B cell (primary cell): ENCODE measurements around the gene ADORA2A. TPM values are rescaled to one million over a fixed set of nuclear protein-coding genes. Genes with fewer than 3 reads are reported as not detected.

Source experiments
- polyA plus RNA-seq: library from polyadenylated mRNA; depleted of rRNA; stranded (reverse); fragments of >200 nt; gene quantifications from 2 replicates; pipeline ENCODE4 v1.2.3, GENCODE V29; 2012
- total RNA-seq, 2 donors: library from RNA; stranded (reverse); fragments of 120-200 nt in 1 of 2; gene quantifications; 1 replicate in 1 of 2; 2 replicates in 1 of 2; pipeline versions ENCODE4 v1.2.3 to v1.2.4, GENCODE V29; 2013 to 2022

Gene ADORA2A
- total and polyA plus RNA-seq, 2 donors (not counting 1 experiment from before 2014, with no cell fraction given): 30.5 to 45.4 TPM

Other genes with a start within 250 kb of the ADORA2A start
- gene SUSD2, start 246.1 kb upstream of the ADORA2A start, total RNA-seq: 0.30 and 0.44 TPM in 2 replicates
- gene SUSD2, start 246.1 kb upstream of the ADORA2A start, polyA plus RNA-seq: 0.48 and 0.81 TPM in 2 replicates
- gene GGT5, start 182.5 kb upstream of the ADORA2A start, total RNA-seq: not detected in 2 replicates
- not detected in 2 replicates for gene GGT5, start 182.5 kb upstream of the ADORA2A start, polyA plus RNA-seq
- 81.4 and 85.3 TPM in 2 replicates for gene SPECC1L, start 156.8 kb upstream of the ADORA2A start, total RNA-seq
- 14.4 and 14.6 TPM in 2 replicates for gene SPECC1L, start 156.8 kb upstream of the ADORA2A start, polyA plus RNA-seq
- gene UPB1, start 67.7 kb downstream of the ADORA2A start, total RNA-seq: 3.8 and 4.0 TPM in 2 replicates
- gene UPB1, start 67.7 kb downstream of the ADORA2A start, polyA plus RNA-seq: 0.49 and 1.2 TPM in 2 replicates
- 257 and 280 TPM in 2 replicates for gene GUCD1, start 127.5 kb downstream of the ADORA2A start, total RNA-seq
- gene GUCD1, start 127.5 kb downstream of the ADORA2A start, polyA plus RNA-seq: 248 and 378 TPM in 2 replicates
- gene SNRPD3, start 128.4 kb downstream of the ADORA2A start, total RNA-seq: 76.7 and 79.0 TPM in 2 replicates
- 92.7 and 165 TPM in 2 replicates for gene SNRPD3, start 128.4 kb downstream of the ADORA2A start, polyA plus RNA-seq
- gene LRRC75B, start 165.5 kb downstream of the ADORA2A start, total RNA-seq: 1.3 TPM in 2 replicates
- gene LRRC75B, start 165.5 kb downstream of the ADORA2A start, polyA plus RNA-seq: 1.2 and 3.1 TPM in 2 replicates
- gene GGT1, start 175.6 kb downstream of the ADORA2A start, total RNA-seq: 7.8 and 10.4 TPM in 2 replicates
- 16.1 and 22.1 TPM in 2 replicates for gene GGT1, start 175.6 kb downstream of the ADORA2A start, polyA plus RNA-seq